ENCODE data around the gene WIPI1. TPM values are rescaled to one million over a fixed set of nuclear protein-coding genes. Genes with fewer than 3 reads are reported as not detected.

The WIPI1 gene
- total and polyA plus RNA-seq, 9 of the 15 experiments (the other 6 are each of a cell fraction or from before 2014, with no cell fraction given): 3.7 to 23.5 (median 11.8) TPM

GRCh38 chr17:68437979-68438822 is 19.1 kb downstream of the WIPI1 start (continued):
- TF ChIP-seq ZMIZ1 (IDR thresholded peaks at IDR 0.05; ENCODE audit: low read depth in 2 of 2, low read length in 2 of 2): peak in 1 of 2 experiments; percentile 65; a peak in 1 of 4 replicates
- TF ChIP-seq PTBP1 (IDR thresholded peaks at IDR 0.05; ENCODE audit: low read depth, low read length): no peak
- peak; percentile 93 for TF ChIP-seq BHLHE40 (IDR thresholded peaks at IDR 0.05; ENCODE audit: low read length)
- peak; percentile 56; the same call in 1 of the 2 replicates for TF ChIP-seq HNRNPL (IDR thresholded peaks at IDR 0.05; ENCODE audit: low read depth, low read length)
- TF ChIP-seq ZFP91 (CRISPR knock-in tag; IDR thresholded peaks at IDR 0.05): no peak
- no peak for TF ChIP-seq MLLT1 (IDR thresholded peaks at IDR 0.05)
- TF ChIP-seq COPS2 (conservative IDR thresholded peaks at IDR 0.05): no peak
- peak; percentile 30; the same call in 1 of the 2 replicates for TF ChIP-seq MAFK (IDR thresholded peaks at IDR 0.05; ENCODE audit: low read length)
- no peak for TF ChIP-seq HINFP (tag; conservative IDR thresholded peaks at IDR 0.05; ENCODE audit: low read depth)
- no peak for TF ChIP-seq SMC3 (conservative IDR thresholded peaks at IDR 0.05; ENCODE audit: insufficient read depth, low read depth, low read length)
- TF ChIP-seq SNRNP70 (optimal IDR thresholded peaks at IDR 0.05; ENCODE audit: low read depth, low read length): no peak
- peak; percentile 49; the same call in 1 of the 2 replicates for TF ChIP-seq RBFOX2 (IDR thresholded peaks at IDR 0.05; ENCODE audit: low read depth, low read length)
- TF ChIP-seq STAT5B (CRISPR knock-in tag; IDR thresholded peaks at IDR 0.05): no peak
- no peak for TF ChIP-seq TFAP4 (CRISPR knock-in tag; IDR thresholded peaks at IDR 0.05; ENCODE audit: borderline replicate concordance)
- TF ChIP-seq IRF2 (CRISPR knock-in tag; IDR thresholded peaks at IDR 0.05): no peak
- no peak for TF ChIP-seq ZNF586 (CRISPR knock-in tag; conservative IDR thresholded peaks at IDR 0.05)
- TF ChIP-seq ZNF12 (CRISPR knock-in tag; IDR thresholded peaks at IDR 0.05): no peak
- TF ChIP-seq ZNF217 (CRISPR knock-in tag; IDR thresholded peaks at IDR 0.05): no peak

Measured in K562 (cell line).